SK-N-DZ (cell line): Measurements from ENCODE around the gene KYAT1. TPM values are rescaled to one million over a fixed set of nuclear protein-coding genes. Genes with fewer than 3 reads are reported as not detected.

Experiments
- DNase-seq: peaks from one replicate; pipeline ENCODE4 v3.0.0-alpha.2; 2015; ENCODE audit warnings: low spot score
- polyA plus RNA-seq, 2 experiments: library from polyadenylated mRNA; depleted of rRNA; stranded (reverse); fragments of >200 nt; gene quantifications; 2 replicates each; pipeline ENCODE4 v1.2.3, GENCODE V29; 2014

Gene KYAT1
- polyA plus RNA-seq (2014; cell fraction: cytosol; rRNA removed): 45.3 and 47.4 TPM in 2 replicates
- 103 and 114 TPM in 2 replicates for polyA plus RNA-seq (2014; cell fraction: nucleus; rRNA removed)

DNA sequence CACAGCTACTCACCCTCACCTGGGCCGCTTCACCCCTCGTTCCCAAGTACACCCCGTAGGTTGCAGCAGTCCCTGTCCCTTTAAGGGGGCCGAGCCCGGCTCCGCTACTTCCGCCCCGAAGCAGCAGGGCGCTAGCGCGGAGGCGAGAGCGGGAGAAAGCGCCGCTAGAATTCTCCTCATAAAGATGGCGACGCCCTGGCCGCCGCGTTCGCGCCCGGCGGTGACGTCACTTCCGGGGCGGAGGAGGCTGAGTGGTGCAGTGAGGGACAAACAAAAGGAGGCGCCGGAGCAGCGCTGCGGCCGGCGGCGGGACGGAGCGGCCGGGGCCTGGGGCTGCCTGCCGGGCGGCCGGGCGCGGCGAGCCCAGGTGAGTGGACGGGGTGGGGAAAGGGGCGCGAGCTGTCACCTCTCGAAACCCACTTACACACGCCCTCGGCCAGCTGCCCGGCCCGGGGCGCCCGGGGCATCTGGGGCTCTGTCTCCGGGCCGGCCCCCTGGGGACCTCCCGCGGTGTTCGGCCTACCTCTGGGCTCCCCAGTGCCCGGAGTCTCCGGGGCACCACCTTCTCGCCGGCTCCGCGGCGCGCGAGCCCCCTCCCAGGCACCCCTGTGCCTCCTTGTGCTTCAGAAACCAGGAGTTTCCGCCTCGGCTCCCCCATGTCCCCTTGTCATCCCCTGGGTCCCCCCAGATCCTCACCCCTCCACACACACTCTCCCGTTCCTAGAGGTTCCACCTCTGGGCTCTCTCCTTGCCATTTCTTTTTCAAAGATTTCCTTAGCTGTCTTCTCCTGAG lies at the start of gene KYAT1, which contains the start of gene LRRC8A:
Gene KYAT1, minus strand, starts transcription at position 67 of the 793 bp plus-strand sequence. CDS start 36,545 bp downstream, outside the sequence.
Gene LRRC8A, plus strand, starts transcription at position 250 of the 793 bp plus-strand sequence. CDS start 25,032 bp downstream, outside the sequence.
- peak; percentile 96 for DNase-seq

DNA sequence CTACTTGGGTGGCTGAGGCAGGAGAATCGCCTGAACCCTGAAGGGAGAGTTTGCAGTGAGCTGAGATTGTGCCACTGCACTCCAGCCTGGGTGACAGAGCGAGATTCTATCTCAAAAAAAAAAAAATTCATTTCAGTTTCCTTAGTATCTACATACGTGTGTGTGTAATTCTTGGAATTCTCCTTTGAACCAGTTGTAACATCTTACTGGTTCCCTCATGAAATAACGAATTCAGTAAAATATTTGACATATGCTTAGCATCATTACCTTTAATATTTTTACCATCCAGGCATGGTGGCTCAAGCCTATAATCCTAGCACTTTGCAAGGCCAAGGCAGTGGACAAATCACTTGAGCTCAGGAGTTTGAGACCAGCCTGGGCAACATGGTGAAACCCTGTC lies 47.8 kb upstream of the KYAT1 start:
- no peak for DNase-seq

DNA sequence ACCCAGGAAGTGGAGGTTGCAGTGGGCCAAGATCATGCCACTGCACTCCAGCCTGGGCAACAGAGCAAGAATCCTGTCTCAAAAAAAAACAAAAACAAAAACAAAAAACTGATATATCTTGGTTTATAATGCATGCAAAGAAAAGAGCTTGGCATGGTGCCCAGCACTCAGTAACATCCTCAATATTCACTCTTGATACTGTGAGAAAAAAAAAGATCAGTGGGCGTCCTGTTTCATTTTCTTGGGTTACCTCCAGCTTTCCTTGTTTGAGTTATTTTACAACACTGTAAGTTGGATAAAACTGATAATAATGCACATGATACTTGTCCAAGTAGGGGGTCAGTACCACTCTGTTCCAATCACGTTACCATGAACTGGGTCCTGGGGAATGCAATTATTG lies 46.9 kb upstream of the KYAT1 start:
- DNase-seq: no peak

DNA sequence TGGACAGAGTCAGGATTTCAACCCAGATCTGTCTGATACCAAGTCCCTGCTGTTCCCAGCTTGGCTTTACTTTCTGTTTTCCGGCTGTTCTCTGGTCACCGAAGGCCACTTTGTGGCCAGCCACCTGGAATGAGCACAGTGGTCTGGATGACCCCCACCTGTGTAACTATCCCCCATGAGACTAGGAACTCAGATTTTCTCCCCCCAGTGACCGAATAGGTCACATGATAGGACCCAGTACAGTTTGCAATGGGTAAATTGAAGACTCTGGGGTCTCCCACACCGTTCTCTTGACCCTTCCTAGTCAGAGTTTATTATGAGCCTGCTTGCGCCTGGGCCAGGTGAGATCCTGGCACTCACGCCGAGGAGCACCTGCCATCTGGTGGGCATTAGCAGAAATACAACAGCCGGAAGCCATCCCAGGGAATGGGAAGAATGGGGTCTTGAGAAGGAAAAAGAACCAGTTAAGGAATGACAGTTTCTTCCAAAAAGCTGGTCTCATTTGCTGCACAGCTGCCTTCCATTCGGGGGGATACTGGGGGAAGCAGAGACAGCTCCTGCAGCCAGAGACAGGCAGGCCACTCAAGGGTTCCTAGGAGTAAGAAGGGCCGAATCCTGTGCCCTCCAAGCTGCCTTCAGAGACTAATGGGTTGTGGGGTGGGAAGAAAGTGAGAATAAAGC lies 46.1 kb upstream of the KYAT1 start:
- DNase-seq: peak; percentile 66

DNA sequence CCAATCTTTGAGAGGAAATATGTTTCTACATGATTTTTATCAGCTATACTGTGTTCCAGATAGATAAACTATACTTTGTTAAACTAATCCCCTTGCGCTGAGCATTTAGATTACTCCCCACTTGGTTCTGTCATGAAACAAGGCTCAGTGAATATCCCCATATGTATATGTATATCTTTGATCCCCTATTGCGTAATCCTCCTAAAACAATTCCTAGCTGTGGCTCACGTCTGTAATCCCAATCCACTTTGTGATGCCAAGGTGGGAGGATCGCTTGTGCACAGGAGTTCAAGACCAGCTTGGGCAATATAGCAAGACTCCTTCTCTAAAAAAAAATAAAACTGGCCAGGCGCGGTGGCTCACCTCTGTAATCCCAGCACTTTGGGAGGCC lies 41.7 kb upstream of the KYAT1 start:
- no peak for DNase-seq

DNA sequence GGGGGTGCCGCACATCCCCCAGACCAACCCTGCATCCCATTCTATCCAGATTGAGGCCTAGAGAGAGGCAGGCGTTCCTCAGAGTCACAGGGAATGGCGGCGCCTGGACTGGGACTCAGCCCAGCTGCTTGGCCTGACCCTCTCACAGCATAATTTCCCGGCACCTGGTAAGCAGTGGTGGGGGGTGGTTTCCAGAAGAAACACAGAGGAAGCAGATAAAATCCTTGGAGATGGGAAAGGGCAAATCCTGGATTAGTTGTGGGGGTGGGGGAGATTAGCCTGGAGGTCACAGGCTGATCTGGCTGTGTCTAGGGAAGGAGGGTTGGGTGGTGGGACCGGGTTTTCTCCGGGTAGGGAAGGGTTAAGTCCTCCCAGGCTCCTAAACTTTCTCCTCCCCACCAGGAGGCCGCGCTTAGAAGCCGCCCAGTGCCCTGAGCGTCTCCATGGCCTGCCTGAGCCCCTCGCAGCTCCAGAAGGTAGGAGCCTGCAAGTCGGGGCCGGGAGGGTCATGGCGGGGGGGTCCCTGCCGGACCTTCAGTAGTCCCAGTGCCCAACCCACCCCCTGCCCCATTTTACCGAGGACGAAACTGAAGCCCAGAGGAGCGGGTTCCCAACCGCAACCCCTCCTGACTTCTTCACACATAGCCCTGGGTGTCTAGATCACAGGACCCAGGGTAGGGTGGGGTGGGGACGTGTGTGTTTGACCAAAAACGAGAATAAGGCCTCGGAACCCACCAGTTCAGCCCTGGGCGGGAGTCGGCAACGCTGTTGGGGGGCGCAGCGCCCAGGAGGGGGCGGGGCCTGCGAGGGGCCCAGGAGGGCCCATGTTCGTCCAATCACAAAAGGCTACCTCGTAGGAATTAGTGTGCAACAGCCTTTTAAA lies 40.4 kb upstream of the KYAT1 start:
- DNase-seq: peak; percentile 87

DNA sequence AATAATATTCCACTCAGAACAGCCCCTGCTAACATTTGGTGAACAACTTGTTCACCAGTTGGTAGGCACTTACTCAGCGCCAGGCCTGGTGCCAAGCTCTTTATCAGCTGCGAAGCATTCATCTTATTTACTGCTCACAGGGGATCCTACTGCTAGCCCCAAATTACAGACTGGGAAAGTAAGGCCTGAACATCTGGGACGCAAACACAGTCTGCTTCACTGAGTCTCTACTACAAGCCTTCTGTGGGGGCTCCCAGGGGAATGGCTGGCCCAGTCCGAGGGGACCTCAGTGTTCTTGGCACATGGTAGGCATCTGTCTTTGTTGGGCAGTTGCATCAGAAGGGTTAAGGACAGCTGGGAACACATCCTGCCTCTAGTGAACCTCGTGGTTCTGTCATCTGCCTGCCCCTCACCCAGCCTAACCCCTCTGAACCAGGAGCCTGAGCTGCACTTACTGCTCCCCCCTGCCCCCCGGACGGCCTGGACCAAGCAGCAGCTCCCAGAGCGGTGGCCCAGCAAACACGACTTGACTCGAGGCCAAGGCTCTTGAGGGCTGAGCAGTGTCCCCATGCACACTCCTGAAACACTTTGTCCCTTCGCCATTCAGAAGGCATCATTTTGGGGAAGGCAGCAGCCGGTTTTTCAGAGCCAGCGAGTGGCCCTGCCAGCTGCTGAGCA lies 38.8 kb upstream of the KYAT1 start, which contains the start of gene PHYHD1:
Gene PHYHD1, plus strand, starts transcription at position 602 of the 678 bp plus-strand sequence. CDS start 1,342 bp downstream, outside the sequence.
- DNase-seq: peak; percentile 59

DNA sequence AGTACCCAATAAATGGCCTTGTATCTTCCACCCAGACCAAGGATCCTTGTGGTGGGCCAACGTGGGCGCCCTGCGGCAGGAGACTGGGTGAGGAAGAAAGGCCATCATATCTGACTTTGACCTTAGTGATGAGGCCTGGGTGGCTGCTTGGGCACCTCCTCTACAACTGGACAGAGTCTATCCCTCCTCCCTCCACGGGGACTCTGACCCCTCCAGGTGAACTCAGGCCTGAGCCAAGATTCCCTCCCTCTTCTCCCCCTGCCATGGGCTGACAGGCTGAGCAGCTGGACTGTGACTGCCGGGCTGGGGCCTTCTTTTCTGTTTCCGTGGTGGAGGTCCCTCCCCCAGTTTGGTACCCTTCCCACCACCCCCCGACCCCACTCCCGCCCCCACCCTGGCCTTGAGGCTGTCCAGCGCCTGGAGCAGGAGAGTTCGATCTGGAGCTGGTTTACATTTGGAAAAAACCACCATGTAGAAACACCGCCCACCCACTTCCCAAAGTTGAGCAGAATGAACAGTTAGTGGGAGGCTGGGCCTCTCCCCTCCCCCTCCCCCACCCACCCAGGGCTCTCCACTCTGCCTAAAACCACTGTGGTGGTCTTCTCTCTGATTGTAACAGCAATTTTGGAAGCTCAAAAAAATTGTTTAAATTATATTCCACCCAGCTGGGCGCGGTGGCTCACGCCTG lies 37.8 kb upstream of the KYAT1 start:
- no peak for DNase-seq

DNA sequence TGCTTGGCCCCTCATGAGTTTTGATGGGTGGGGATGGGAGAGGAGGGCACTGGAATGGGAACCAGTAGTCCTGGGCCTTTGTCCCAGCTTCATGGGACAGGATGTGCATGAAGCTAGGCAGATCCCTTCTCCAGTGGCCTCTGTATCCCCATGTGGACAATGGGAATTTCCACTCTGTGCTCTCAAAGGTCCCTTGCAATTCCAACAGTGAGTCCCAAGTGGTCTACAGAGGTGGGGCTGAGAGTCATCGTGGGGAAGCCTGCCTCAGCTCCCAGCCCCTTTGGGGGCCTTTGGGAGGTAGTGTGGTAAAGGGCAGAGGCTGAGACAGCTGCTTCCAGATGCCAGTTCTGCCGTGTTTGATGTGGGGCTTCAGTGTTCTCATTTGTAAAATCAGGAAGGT lies 37.2 kb upstream of the KYAT1 start:
- no peak for DNase-seq

DNA sequence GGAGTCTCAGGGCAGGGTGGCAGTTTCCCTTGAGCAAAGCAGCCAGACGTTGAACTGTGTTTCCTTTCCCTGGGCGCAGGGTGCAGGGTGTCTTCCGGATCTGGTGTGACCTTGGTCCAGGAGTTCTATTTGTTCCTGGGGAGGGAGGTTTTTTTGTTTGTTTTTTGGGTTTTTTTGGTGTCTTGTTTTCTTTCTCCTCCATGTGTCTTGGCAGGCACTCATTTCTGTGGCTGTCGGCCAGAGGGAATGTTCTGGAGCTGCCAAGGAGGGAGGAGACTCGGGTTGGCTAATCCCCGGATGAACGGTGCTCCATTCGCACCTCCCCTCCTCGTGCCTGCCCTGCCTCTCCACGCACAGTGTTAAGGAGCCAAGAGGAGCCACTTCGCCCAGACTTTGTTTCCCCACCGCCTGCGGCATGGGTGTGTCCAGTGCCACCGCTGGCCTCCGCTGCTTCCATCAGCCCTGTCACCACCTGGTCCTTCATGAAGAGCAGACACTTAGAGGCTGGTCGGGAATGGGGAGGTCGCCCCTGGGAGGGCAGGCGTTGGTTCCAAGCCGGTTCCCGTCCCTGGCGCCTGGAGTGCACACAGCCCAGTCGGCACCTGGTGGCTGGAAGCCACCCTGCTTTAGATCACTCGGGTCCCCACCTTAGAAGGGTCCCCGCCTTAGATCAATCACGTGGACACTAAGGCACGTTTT lies 35.5 kb upstream of the KYAT1 start:
- no peak for DNase-seq

DNA sequence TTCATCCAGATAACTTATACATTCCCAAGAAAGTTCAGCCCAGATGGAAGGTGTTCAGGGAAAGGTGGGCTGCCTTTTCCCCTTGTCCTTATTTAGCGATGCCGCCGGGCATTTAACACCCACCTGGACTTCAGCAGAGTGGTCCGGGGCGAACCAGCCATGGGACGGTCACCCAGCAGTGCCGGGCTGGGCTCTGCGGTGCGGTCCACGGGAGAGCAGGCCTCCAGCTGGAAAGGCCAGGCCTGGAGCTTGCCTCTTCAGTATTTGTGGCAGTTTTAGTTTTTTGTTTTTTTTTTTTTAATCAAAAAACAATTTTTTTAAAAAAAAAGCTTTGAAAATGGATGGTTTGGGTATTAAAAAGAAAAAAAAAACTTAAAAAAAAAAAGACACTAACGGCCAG lies 35.0 kb upstream of the KYAT1 start:
- DNase-seq: no peak

DNA sequence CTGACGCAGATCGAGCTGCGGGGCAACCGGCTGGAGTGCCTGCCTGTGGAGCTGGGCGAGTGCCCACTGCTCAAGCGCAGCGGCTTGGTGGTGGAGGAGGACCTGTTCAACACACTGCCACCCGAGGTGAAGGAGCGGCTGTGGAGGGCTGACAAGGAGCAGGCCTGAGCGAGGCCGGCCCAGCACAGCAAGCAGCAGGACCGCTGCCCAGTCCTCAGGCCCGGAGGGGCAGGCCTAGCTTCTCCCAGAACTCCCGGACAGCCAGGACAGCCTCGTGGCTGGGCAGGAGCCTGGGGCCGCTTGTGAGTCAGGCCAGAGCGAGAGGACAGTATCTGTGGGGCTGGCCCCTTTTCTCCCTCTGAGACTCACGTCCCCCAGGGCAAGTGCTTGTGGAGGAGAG lies 34.5 kb upstream of the KYAT1 start:
- no peak for DNase-seq

DNA sequence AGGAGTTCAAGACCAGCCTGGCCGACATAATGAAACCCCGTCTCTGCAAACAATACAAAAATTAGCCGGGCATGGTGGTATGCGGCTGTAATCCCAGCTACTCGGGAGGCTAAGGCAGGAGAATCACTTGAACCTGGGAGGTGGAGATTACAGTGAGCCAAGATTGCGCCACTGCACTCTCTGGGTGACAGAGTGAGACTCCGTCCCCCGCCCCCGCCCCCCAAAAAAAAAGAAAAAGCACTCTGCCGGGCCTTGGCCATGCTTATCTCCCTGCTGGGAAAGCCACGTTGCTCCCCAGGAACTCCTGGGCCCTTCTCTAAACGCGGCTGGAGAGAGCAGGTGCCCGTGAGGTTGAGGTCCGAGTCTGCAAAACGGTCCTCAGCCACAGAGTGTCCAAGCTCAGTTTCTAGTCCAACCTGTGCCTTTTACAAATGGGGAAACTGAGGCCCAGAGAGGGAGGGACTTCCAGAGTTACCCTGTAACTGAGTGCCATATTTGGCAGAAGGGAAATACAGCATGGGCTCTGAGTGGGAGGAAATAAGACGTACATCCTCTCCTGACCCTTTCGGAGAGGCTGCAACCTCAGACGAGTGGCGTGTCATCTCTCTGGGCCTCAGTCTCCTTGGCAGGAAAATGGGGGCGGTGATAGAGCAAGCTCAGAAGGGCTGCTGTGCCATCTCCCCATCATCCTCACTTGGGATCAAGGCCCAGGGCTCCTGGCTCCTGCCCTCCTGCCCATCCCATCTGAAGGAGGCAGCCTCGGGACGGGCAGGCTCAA lies 32.4 kb upstream of the KYAT1 start:
- no peak for DNase-seq

DNA sequence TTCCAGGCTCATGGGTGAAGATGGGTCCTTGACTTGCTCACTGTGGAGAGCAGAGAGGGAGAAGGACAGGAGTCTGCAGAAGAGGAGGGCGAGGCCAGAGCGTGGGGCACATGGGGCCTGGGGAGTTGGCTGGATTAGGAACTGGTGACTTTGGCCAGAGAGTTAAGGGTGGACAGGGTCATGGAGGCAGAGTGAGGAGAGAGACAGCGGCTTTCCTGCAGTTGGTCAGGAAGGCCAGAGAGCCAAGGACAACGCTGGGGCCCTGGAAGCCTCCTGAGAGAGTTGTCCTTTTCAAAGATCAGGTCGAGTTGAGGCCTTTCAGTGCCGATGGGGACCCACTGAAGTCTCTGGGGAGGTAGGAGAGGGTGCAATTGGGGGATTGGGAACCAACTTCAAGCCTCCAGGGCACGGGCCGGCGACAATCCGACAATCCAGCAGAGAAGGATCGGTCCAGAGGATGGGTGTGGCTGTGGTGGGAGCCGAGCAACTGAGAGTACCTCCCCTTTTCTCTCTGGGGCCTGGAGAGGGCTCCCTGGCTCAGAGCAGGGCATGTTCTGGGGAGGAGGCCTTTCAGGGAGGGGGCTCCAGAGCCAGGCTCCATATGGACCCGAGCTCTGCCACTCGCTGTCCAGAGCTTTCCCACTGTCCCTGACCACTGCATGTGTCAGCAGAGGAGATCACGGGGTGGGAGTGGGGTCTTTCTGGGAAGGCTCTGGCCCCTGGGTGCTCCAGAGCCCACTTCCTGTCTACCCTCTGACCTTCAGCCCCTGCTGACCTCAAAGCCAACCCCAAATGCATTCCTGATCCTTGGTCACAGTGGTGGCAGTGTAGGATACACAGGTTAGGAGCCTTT lies 31.5 kb upstream of the KYAT1 start:
- DNase-seq: no peak

DNA sequence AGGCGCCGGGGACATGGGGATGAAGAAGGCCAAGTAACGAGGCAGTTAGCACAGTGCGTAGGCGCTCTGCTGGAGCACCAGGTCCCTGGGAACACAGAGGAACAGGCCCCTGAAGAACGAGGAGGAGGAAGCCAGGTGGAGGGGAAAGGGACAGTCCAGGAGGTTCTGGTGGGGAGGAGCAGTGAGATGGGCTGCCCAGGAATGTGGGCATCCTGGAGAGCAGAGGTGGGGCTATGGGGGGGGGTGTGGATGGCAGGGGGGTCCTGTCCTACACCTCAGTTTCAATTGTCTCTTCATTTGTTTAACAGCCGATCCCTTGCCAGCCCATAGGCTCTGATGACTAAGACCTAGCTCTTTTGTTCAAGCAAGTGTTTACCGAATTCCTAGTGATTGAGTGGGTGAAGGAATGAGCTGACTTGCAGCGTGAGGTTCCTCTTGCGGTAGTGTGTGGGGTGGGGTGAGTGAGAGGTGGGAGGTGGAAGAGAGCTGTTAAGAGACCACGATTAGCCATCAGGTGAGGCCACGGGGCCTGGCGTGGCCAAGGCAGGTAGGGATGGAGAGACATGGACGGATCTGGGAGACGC lies 30.6 kb upstream of the KYAT1 start:
- no peak for DNase-seq

DNA sequence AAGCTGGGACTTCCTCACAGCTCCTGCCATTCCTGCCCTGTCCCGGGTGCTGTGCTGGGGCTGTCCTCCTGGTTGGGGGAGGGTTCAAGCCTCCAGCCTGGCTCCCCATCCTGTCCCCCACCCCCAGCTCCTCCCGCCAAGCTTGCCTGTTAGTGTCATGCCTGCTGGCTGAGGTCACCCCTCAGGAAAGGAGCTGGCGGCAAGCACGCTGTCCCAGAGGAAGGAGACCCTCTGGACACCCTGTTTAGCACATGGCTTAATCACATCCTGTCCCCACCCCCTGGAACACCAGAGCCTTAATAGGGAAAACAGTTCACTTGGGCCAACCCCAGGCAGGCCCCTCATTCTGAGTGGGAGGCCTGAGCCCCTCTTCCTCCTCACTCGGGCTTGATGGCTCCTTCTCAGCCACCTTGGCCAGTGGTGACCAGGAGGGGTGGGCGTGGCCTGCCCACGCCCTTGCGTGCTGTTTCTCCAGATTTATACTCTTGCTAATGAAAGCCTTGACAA lies 29.8 kb upstream of the KYAT1 start:
- no peak for DNase-seq

DNA sequence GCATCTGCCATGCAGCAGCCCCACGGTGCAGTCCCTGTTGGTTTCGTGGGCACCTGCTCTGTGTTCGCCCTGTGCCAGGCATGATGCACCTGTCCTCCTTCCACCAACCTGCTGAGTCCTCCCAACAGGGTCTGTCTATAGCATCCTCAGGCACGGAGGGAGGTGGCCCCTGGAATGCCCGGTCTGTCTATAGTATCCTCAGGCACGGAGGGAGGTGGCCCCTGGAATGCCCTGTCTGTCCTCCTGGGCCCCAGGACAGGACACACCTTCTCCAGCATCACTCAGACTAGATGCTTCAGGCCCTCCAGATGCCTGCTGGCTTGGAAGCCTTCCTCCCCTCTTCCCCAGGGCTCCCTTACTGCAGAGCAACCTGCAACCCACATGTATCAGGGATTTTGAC lies 29.2 kb upstream of the KYAT1 start:
- DNase-seq: no peak
